Measurements from ENCODE around the gene PFDN4. TPM values are rescaled to one million over a fixed set of nuclear protein-coding genes. Genes with fewer than 3 reads are reported as not detected.

The PFDN4 gene
- total and polyA plus RNA-seq, 2 of the 13 experiments (the other 11 are each of a cell fraction or from before 2014, with no cell fraction given) = 59.8 to 227 TPM

- TF ChIP-seq, protein P1, sequence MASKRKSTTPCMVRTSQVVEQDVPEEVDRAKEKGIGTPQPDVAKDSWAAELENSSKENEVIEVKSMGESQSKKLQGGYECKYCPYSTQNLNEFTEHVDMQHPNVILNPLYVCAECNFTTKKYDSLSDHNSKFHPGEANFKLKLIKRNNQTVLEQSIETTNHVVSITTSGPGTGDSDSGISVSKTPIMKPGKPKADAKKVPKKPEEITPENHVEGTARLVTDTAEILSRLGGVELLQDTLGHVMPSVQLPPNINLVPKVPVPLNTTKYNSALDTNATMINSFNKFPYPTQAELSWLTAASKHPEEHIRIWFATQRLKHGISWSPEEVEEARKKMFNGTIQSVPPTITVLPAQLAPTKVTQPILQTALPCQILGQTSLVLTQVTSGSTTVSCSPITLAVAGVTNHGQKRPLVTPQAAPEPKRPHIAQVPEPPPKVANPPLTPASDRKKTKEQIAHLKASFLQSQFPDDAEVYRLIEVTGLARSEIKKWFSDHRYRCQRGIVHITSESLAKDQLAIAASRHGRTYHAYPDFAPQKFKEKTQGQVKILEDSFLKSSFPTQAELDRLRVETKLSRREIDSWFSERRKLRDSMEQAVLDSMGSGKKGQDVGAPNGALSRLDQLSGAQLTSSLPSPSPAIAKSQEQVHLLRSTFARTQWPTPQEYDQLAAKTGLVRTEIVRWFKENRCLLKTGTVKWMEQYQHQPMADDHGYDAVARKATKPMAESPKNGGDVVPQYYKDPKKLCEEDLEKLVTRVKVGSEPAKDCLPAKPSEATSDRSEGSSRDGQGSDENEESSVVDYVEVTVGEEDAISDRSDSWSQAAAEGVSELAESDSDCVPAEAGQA (IDR thresholded peaks at IDR 0.05; ENCODE audit: low read depth) = no peak
- TF ChIP-seq, protein P1 (CRISPR knock-in tag; IDR thresholded peaks at IDR 0.05; ENCODE audit: borderline replicate concordance) = no peak
- TF ChIP-seq YEATS2 (CRISPR knock-in tag; IDR thresholded peaks at IDR 0.05; ENCODE audit: borderline replicate concordance) = peak; percentile 40; the same call in 1 of the 2 replicates
- TF ChIP-seq YY1 (IDR thresholded peaks at IDR 0.05; ENCODE audit: insufficient read depth, insufficient replicate concordance, low read depth, low read length) = no peak
- peak; percentile 56; the same call in 1 of the 2 replicates for TF ChIP-seq JUNB (CRISPR knock-in tag; IDR thresholded peaks at IDR 0.05; ENCODE audit: borderline replicate concordance)
- TF ChIP-seq HNF4A (CRISPR knock-in tag; IDR thresholded peaks at IDR 0.05) = peak; percentile 25
- TF ChIP-seq HNRNPL (IDR thresholded peaks at IDR 0.05; ENCODE audit: low read depth, low read length) = no peak
- no peak for TF ChIP-seq PCBP1 (IDR thresholded peaks at IDR 0.05; ENCODE audit: borderline replicate concordance, low read depth, low read length)
- no peak for TF ChIP-seq RBFOX2 (IDR thresholded peaks at IDR 0.05; ENCODE audit: low read depth, low read length)
- no peak for TF ChIP-seq NR2F6 (IDR thresholded peaks at IDR 0.05)
- TF ChIP-seq NR2F6 (CRISPR knock-in tag; IDR thresholded peaks at IDR 0.05) = no peak
- no peak for TF ChIP-seq RNF2 (conservative IDR thresholded peaks at IDR 0.05; ENCODE audit: low read depth)
- TF ChIP-seq ZNF251 (CRISPR knock-in tag; IDR thresholded peaks at IDR 0.05) = no peak
These were observed 38.7 kb upstream of the PFDN4 start (continued) for GRCh38 chr20:54168961-54169862.
